Upper lobe of left lung (tissue), 4 donors: ENCODE measurements around the gene CERS1.

ENCODE experiments used
- CTCF ChIP-seq, 6 experiments: fragments of 450-650 bp in 4 of 6; fragments of 200-600 bp in 2 of 6; sonication (generic) in 2 of 6; IDR thresholded peaks; one replicate each; pipeline ENCODE4 v1.5.1; 2016 to 2019; ENCODE audit warnings: antibody characterized with exemption in 6 of 6
- POLR2AphosphoS5 ChIP-seq, 2 donors: sonication (generic); formaldehyde crosslinking; IDR thresholded peaks; one replicate each; pipeline ENCODE4 v1.5.1; 2017; ENCODE audit warnings: antibody characterized with exemption in 2 of 2

- TF ChIP-seq POLR2AphosphoS5 (IDR thresholded peaks at IDR 0.05) (peak in 1 of 2 donors; percentile 12), CTCF (IDR thresholded peaks at IDR 0.05) (no peak)
Measured at GRCh38 chr19:18847549-18848463, 48.2 kb downstream of the CERS1 start.
